Body of pancreas (tissue), 4 donors: ENCODE measurements around the gene OPRL1.

Experiments used
- POLR2A ChIP-seq, 3 donors: fragments of 450-650 bp; IDR thresholded peaks; one replicate each; pipeline ENCODE4 v1.6.1; 2016; ENCODE audit warnings: antibody characterized with exemption in 3 of 3, mild to moderate bottlenecking in 2 of 3
- TF ChIP-seq, protein P1 (sequence below), 7 experiments: fragments of 450-650 bp in 4 of 7; fragments of 200-600 bp in 3 of 7; sonication (generic) in 3 of 7; IDR thresholded peaks; one replicate each; pipeline ENCODE4 v1.5.1; 2016 to 2019; ENCODE audit warnings: antibody characterized with exemption in 7 of 7

DNA sequence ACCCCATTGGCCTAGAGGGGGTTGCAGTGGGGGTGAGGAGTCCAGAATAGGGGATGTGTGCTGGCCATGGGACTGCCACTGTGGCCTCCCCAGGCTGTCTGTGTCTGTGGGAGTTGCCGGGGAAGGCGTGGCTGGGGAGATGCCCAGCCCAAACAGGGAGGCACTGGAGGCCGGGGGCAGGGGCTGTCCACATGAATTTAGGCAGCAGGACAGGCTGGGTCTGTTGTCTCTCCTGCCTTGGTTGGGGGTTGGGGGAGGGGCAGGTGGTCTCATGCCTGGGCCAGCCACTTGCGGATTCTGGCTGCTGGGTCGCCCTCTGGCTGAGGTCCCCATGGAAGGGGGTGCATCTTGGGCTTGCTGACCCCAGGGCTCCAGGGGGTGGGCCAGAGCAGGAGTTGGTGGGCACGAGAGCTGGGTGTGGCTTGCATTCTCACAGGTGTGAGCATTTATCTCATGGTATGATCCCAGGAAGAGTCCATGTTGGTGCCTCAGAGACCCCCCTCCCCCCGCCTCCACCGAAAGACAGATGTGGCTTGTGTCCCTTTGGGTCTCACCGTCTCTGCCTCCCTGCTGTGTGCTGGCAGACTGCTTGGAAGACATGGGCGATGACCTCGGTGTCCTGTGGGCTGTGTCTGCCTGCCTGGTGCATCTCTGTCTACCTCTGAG lies 34.4 kb upstream of the OPRL1 start:
- TF ChIP-seq, protein P1, sequence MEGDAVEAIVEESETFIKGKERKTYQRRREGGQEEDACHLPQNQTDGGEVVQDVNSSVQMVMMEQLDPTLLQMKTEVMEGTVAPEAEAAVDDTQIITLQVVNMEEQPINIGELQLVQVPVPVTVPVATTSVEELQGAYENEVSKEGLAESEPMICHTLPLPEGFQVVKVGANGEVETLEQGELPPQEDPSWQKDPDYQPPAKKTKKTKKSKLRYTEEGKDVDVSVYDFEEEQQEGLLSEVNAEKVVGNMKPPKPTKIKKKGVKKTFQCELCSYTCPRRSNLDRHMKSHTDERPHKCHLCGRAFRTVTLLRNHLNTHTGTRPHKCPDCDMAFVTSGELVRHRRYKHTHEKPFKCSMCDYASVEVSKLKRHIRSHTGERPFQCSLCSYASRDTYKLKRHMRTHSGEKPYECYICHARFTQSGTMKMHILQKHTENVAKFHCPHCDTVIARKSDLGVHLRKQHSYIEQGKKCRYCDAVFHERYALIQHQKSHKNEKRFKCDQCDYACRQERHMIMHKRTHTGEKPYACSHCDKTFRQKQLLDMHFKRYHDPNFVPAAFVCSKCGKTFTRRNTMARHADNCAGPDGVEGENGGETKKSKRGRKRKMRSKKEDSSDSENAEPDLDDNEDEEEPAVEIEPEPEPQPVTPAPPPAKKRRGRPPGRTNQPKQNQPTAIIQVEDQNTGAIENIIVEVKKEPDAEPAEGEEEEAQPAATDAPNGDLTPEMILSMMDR (IDR thresholded peaks at IDR 0.05) = no peak
- TF ChIP-seq POLR2A (IDR thresholded peaks at IDR 0.05) = peak in 1 of 3 donors; percentile 2
